ENCODE results near the gene IQGAP1.

Gene IQGAP1

GRCh38 chr15:90439946-90440345, 51.9 kb downstream of the IQGAP1 start:
- no peak for ATAC-seq
- TF ChIP-seq ISL1 (CRISPR knock-in tag; IDR thresholded peaks at IDR 0.05) (peak; percentile 61), RARB (CRISPR knock-in tag; IDR thresholded peaks at IDR 0.05) (no peak), TOX (CRISPR knock-in tag; IDR thresholded peaks at IDR 0.05; ENCODE audit: borderline replicate concordance) (no peak), PPARA (CRISPR knock-in tag; IDR thresholded peaks at IDR 0.05; ENCODE audit: borderline replicate concordance) (no peak), ARNTL (CRISPR knock-in tag; IDR thresholded peaks at IDR 0.05; ENCODE audit: borderline replicate concordance, low read depth) (no peak), GLIS3 (CRISPR knock-in tag; IDR thresholded peaks at IDR 0.05) (no peak)

GRCh38 chr15:90441027-90441426, 53.0 kb downstream of the IQGAP1 start:
- ATAC-seq, result no peak
- TF ChIP-seq BACH2 (CRISPR knock-in tag; IDR thresholded peaks at IDR 0.05; ENCODE audit: borderline replicate concordance), result no peak
- TF ChIP-seq SNAI2 (CRISPR knock-in tag; IDR thresholded peaks at IDR 0.05), result no peak
- no peak for TF ChIP-seq ZFP30 (CRISPR knock-in tag; IDR thresholded peaks at IDR 0.05)
- TF ChIP-seq ZFP3 (CRISPR knock-in tag; IDR thresholded peaks at IDR 0.05), result no peak
- TF ChIP-seq ESRRG (CRISPR knock-in tag; IDR thresholded peaks at IDR 0.05), result no peak
- TF ChIP-seq ISL1 (CRISPR knock-in tag; IDR thresholded peaks at IDR 0.05), result no peak

DNA sequence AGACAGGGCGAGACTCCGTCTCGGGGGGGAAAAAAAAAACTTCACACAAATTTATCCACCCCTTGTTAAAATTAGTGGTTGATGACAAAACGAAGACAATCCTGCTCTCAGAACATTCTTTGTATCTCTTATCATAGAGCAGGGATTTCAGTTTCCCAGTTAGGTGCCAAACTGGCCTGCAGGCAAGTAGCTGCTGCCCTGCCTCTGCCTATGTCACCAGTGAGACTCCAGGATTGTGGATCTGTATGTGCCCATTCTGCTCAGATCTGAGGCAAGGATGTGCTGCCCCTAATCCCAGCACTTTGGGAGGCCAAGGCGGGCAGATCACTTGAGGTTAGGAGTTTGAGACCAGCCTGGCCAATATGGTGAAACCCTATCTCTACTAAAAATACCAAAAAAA, 54.4 kb downstream of the IQGAP1 start:
- ATAC-seq, result no peak

DNA sequence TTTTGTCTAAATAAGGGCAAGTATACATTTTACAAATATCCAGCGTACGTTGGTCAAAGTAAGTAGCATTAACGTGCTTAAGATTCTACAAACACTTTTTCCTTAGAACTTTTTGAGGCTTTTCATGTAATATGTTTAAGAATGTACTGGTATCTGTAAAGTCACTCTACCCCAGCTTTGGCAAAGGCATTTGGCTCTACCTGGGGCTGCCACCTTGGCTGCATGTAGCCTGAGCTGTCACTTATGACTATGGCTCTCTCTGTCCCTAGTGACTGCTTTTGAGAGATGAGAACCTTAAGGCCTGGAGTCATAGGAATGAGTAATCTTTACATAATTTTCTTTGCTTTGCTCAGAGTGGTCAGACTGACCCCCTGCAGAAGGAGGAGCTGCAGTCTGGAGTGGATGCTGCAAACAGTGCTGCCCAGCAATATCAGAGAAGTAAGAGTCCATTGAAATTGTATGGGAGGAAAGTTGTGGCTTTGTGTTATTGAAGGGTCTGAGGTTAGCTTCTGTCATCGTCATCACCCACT, 61.2 kb downstream of the IQGAP1 start:
- TF ChIP-seq ESRRG (CRISPR knock-in tag; IDR thresholded peaks at IDR 0.05) (no peak), PATZ1 (CRISPR knock-in tag; IDR thresholded peaks at IDR 0.05; ENCODE audit: borderline replicate concordance) (no peak), ISL1 (CRISPR knock-in tag; IDR thresholded peaks at IDR 0.05) (no peak), GLIS3 (CRISPR knock-in tag; IDR thresholded peaks at IDR 0.05) (no peak), TCF4 (CRISPR knock-in tag; IDR thresholded peaks at IDR 0.05; ENCODE audit: borderline replicate concordance) (no peak), BACH2 (CRISPR knock-in tag; IDR thresholded peaks at IDR 0.05; ENCODE audit: borderline replicate concordance) (no peak), TOX (CRISPR knock-in tag; IDR thresholded peaks at IDR 0.05; ENCODE audit: borderline replicate concordance) (no peak), ZFP3 (CRISPR knock-in tag; IDR thresholded peaks at IDR 0.05) (no peak), RARB (CRISPR knock-in tag; IDR thresholded peaks at IDR 0.05) (no peak), POU6F1 (CRISPR knock-in tag; IDR thresholded peaks at IDR 0.05; ENCODE audit: borderline replicate concordance, low read depth) (no peak), CREB5 (CRISPR knock-in tag; IDR thresholded peaks at IDR 0.05; ENCODE audit: low read depth) (no peak), CSRNP3 (CRISPR knock-in tag; IDR thresholded peaks at IDR 0.05) (no peak)
- ATAC-seq, result peak; percentile 59

More for the DNA sequence above, 54.4 kb downstream of the IQGAP1 start:
- TF ChIP-seq OSR1 (CRISPR knock-in tag; IDR thresholded peaks at IDR 0.05) (no peak), TOX (CRISPR knock-in tag; IDR thresholded peaks at IDR 0.05; ENCODE audit: borderline replicate concordance) (no peak)

DNA sequence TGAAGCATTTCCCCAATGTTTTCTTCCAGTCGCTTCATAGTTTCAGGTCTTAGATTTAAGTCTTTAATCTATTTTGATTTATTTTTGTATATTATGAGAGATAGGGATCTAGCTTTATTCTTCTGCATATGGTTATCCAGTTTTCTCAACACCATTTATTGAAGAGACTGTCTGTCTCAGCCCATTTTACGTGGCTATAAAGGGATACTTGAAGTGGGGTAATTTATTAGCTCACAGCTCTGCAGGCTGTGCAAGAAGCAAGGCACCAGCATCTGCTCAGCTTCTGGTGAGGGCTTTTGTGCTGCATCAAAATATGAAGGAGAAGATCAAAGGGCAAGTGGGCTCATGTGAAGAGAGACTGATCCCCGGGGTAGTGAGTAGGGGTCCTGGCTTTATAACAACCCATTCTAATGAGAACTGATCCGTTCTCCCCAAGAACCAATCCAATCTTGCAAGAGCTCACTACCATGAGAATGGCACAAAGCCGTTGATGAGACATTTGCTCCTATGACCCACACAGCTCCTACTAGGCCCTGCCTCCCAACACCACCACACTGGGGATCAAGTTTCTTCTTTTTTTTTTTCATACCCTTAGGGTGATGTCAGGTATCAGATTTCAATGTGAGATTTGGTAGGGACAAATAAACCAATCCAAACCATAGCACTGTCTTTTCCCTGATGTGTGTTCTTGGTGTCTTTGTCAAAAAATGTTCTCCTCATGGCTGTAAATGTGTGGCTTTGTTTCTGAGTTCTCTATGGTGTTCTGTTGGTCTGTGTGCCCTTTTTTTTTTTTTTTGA, 63.2 kb downstream of the IQGAP1 start:
- TF ChIP-seq ZNF565 (CRISPR knock-in tag; conservative IDR thresholded peaks at IDR 0.05; ENCODE audit: low read depth) (no peak), ZFP30 (CRISPR knock-in tag; IDR thresholded peaks at IDR 0.05) (no peak), POU6F1 (CRISPR knock-in tag; IDR thresholded peaks at IDR 0.05; ENCODE audit: borderline replicate concordance, low read depth) (no peak), ISL1 (CRISPR knock-in tag; IDR thresholded peaks at IDR 0.05) (no peak)
- peak; percentile 89 for ATAC-seq
